GM12873 (cell line): ENCODE results near the gene LYPD6.
A peak's percentile ranks its signal among the peaks of the same experiment; 100 is the strongest.

ENCODE experiments used
- CTCF ChIP-seq: IDR thresholded peaks from 2 replicates; pipeline ENCODE4 v1.5.1; 2012; ENCODE audit warnings: low read depth, mild to moderate bottlenecking, moderate library complexity, low read length, control low read depth; ENCODE audit not compliant: insufficient read depth; ENCODE audit errors: missing control alignments

The LYPD6 gene

GRCh38 chr2:149312039-149312438, 18.3 kb upstream of the LYPD6 start:
- no peak for TF ChIP-seq CTCF

- TF ChIP-seq CTCF: peak; percentile 91
These were observed 16.8 kb upstream of the LYPD6 start for GRCh38 chr2:149313512-149313972.

GRCh38 chr2:149314687-149315086, 15.7 kb upstream of the LYPD6 start:
- TF ChIP-seq CTCF: no peak

- TF ChIP-seq CTCF: no peak
These were observed 14.9 kb upstream of the LYPD6 start for GRCh38 chr2:149315461-149315860.

GRCh38 chr2:149320362-149320761, 10.0 kb upstream of the LYPD6 start:
- no peak for TF ChIP-seq CTCF

GRCh38 chr2:149329068-149329467, 1.3 kb upstream of the LYPD6 start:
- TF ChIP-seq CTCF: peak; percentile 28

GRCh38 chr2:149329489-149330126, 779 bp upstream of the LYPD6 start:
- no peak for TF ChIP-seq CTCF
